GM21515 (cell line): ENCODE results near the gene TM7SF3.
A peak's percentile ranks its signal among the peaks of the same experiment; 100 is the strongest.
"Not testable (repeated sequence)": the region's sequence is repeated elsewhere in the genome, so short reads cannot be mapped to it uniquely, and the experiment has no call there.

Source experiments
- ATAC-seq: cut with Tn5 transposase; IDR thresholded peaks from one replicate; pipeline ENCODE4 v1.9.1; 2021; ENCODE audit not compliant: unreplicated experiment

The TM7SF3 gene

DNA sequence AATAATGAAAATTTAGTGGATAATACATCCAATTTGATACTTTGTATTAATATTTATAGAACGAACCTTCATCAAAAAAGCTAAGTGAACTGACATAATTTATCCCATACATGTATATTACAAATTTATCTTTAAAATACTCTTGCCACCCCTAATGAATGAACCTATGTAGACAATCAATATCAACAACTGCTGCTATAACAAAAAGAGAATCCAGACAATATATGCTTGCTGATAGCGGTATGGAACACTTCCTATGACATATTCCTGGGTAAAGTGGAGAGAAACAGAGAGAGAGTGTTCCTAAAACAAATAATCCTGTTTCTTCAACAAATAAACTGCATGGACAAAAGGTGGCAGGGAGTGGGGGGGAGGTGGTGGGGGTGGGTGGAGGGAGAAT is 31.3 kb downstream of the TM7SF3 start:
- ATAC-seq = no peak

- ATAC-seq = no peak
Measured at GRCh38 chr12:26979733-26980132, 34.5 kb downstream of the TM7SF3 start.

GRCh38 chr12:26978801-26979200 is 35.4 kb downstream of the TM7SF3 start:
- ATAC-seq = no peak

DNA sequence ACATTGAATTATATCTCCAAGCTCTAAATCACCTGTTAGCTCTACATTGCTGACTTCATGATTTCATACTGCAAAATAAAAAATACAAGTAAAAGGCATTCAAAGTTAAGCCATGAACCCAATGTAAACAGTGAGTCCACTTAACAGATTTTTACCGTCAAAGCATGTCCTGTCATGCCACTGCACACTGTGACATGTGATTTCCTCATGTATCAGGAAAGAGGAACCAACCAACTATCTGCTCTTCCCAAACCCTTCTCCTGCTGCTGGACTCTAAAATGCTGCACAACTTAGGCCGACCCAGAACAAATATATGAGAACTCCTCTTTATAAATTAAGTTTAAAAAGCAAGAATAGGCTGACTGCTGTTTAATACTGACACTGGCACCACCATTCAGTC is 37.5 kb downstream of the TM7SF3 start:
- no peak for ATAC-seq

GRCh38 chr12:26971963-26972362 is 42.2 kb downstream of the TM7SF3 start:
- peak; percentile 88 for ATAC-seq

- no peak for ATAC-seq
Measured at GRCh38 chr12:26970136-26970535, 44.0 kb downstream of the TM7SF3 start.

GRCh38 chr12:26966842-26967241 is 47.3 kb downstream of the TM7SF3 start:
- no peak for ATAC-seq

- no peak for ATAC-seq
Measured at GRCh38 chr12:26963413-26963812, 50.8 kb downstream of the TM7SF3 start.

- ATAC-seq = no peak
Measured at GRCh38 chr12:26961803-26962202, 52.4 kb downstream of the TM7SF3 start.

DNA sequence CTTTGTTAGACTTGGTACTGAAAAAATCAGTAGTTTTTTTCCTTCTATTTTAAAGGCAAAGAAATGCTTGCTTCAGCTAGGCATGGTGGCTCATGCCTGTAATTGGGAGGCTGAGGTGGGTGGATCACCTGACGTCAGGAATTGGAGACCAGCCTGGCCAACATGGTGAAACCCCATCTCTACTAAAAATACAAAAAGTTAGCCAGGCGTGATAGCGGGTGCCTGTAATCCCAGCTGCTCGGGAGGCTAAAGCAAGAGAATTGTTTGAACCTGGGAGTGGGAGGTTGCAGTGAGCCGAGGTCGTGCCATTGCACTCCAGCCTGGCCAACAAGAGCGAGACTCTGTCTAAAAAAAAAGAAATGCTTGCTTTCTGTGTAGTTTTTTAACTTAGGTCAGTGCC is 52.8 kb downstream of the TM7SF3 start:
- ATAC-seq = not testable (repeated sequence)

GRCh38 chr12:26954027-26954426 is 60.2 kb downstream of the TM7SF3 start:
- no peak for ATAC-seq

- ATAC-seq = no peak
Measured at GRCh38 chr12:26953447-26953846, 60.7 kb downstream of the TM7SF3 start.

- no peak for ATAC-seq
Measured at GRCh38 chr12:26948309-26948708, 65.9 kb downstream of the TM7SF3 start.

DNA sequence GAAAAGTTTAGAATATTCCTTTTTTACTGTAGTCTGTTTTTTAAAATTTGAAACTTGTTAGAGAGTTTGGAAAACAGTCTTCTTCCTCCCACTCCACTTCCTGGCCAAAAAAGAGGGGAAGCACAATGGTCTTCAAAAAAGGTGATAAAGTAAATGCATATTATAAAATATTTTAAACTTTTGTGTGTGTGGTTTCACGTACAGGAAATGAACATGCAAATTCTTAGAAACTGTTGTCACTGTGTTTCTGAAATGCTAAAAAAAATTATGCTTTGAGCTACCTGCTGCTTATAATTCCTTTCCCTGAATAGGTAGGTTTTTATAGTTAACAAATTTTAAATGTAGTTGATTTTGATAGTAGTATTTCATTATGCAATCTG is 73.0 kb downstream of the TM7SF3 start:
- ATAC-seq = no peak

DNA sequence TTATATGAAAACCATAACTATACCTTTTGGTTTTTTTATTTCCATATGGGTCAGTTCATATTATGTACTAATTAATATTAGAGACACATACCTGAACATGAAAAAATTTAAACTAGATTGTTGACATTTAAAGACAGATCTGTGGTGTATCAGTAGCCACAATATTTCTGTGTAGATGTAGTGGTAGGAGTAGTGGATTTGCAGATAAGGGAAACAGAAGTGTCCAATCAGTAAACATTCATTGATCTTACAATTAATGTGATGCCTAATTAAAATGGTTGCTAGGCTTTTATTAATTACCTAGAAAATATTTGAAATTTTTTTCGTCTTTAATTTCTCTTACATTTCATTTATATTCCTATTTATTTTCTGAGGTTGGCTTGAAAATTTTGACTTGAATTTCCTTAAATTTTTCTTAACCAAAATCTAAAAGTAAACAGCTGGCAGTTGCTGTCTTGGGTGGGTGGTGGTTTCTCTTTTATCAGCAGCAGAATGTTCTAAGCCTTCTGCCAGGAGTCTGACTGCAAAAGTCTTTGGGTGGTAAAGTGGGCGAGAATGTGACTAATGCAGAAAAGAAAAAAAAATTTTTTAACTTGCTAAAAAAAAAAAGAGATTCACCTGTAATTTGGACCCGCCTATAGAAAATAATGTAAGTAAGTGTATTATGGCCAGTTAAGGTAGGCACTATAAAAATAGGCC is 73.5 kb downstream of the TM7SF3 start:
- ATAC-seq = no peak

DNA sequence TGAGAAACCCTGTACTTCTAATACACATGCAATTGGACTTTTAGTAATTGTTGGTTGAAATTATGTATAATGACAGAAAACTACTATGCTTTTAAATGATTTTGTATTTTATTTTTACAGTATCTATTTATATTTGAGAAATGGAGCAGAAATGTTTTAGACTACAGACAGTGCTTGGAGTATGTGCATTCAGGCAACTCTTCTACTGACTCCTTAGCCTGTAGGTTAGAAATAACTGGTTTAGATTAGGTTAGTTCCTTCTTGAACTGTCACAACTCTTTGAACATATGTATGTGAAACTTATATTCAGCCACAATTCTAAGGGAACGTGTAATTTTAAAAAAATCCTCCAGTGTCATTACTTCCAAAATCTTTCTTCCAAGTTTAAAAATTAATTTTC is 74.2 kb downstream of the TM7SF3 start:
- ATAC-seq = no peak

DNA sequence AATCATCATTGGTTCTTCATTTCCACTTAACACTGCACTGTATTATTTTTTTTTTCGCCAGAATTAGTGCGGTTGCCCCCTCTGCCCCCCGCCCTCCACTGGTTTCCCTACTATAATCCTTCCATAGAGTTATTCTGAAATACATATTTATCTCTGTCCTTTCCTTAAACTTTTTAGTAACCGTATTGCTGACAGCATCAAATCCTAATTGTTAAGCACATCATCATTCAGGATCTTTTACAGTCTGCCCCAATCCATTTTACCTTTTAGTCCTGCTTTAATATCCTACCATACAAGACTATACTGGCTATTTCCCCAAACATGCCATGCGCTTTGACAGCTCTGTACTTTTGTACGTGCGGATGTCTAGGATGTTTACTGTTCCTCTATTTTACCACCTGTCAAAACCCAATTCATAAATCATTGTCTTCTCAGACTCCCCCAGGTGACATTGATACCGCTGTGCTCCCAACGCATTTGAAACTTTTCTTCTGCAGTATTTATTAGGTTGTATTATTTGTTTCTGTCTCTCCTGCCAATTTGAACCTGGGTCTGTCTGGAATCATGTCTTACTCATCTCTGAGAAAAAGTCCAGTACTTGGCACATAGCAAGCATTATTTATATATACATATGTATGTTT is 74.9 kb downstream of the TM7SF3 start:
- no peak for ATAC-seq

- peak; percentile 15 for ATAC-seq
Measured at GRCh38 chr12:26938701-26939062, 75.5 kb downstream of the TM7SF3 start.

DNA sequence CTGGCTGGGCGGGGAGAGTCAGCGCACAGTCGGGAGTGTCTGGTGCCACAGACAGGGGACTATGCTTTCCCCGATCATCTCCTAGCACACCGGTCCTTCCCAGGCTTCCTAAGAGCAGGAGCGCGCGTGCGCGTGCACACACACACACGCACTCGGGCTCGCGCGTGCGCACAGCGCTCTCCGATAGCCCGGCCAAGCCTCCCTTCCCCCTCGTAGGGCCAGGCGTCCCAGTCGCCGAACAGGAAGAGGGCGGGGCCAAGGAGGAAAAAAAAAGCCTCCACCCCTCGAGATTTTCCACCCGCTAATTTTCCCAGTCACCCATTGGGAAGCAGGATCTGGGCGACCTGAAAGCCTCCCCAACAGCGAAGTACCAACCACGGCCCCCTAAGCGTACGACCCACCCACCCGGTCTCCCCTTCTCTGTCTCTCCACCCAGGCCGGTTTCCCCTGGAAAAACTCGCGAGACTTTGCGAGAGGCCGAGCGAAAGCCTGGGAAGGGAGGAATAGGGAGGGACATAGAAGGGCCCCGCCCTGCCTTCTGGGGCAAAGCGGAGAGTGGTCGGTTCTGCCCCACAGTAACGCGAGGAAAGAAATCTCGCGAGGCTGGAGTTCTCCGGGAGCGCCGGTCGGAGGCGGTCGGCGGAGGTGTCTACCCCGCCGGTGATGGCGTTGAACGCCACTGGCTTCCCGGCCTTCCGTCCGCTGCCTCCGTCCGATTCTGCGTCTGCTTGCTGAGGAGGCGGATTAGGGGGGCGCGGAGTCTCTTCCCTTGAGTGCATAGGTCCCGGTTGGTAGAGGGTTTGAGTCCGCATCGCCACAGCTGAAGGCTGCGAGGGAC is 76.1 kb downstream of the TM7SF3 start, which contains the start of the genes FGFR1OP2 and INTS13:
Gene FGFR1OP2, plus strand, starts transcription at position 608 of the 838 bp plus-strand sequence. CDS start 15,689 bp downstream, outside the sequence.
Gene INTS13, minus strand, starts transcription at position 119 of the 838 bp plus-strand sequence. CDS start 1,178 bp downstream, outside the sequence.
- peak; percentile 83 for ATAC-seq

- ATAC-seq = no peak
Measured at GRCh38 chr12:26937443-26937862, 76.7 kb downstream of the TM7SF3 start.

DNA sequence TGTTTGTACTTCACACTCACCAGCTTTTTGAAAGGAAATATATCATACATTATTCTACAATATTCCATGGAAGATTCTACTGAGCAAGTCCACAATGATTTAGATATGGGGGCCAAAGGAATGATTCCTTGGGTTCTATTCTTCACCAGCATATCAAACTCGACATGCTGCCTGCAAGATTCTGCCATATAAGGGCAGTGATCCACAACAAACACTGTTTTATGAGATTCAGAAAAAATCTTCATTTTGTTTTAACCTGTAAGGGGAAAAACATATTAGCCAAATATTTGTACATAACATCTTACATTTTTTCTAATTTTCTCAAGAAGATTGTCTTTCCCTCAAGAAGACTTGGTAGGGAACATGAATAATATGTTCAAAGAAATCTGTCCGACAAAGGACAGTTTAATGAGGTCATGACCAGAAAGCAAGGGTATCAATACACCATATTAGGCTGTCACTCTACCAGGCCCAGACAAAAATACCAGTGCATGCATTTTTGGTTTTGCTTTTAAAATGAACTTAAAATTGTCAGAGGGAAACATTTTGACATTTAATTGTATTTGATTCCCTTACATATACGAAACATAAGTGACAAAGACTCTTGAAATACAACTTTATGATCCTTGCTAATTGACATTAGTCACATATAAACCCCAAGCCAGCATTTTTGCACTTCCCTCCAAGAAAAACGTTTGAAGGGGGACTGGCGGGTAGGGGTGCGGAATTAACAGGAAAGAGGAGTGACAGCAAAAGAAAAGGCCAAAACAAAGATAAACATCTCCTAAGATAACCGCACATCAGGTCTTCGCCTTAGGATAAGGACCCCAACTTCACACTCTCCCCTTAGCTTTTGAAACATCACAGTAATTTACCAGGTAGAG is 77.4 kb downstream of the TM7SF3 start:
- no peak for ATAC-seq
